Umbilical cord (tissue), 2 donors: ENCODE results near the gene COL9A3. TPM values are rescaled to one million over a fixed set of nuclear protein-coding genes. Genes with fewer than 3 reads are reported as not detected.

Source experiments
- DNase-seq: peaks from one replicate; pipeline ENCODE4 v3.0.0-alpha.2; 2015; ENCODE audit warnings: low spot score
- total RNA-seq: library from RNA; depleted of rRNA; stranded (reverse); fragments of >200 nt; gene quantifications from one replicate; pipeline ENCODE4 v1.2.3, GENCODE V29; 2014; ENCODE audit warnings: low replicate concordance; ENCODE audit not compliant: insufficient read depth

Gene COL9A3
- total RNA-seq, 1 donor from 2014 or later, result 37.1 TPM

- DNase-seq, result no peak
Observed at GRCh38 chr20:62823688-62824475, 7.0 kb downstream of the COL9A3 start.

GRCh38 chr20:62824476-62825332, 7.9 kb downstream of the COL9A3 start:
- DNase-seq, result no peak

DNA sequence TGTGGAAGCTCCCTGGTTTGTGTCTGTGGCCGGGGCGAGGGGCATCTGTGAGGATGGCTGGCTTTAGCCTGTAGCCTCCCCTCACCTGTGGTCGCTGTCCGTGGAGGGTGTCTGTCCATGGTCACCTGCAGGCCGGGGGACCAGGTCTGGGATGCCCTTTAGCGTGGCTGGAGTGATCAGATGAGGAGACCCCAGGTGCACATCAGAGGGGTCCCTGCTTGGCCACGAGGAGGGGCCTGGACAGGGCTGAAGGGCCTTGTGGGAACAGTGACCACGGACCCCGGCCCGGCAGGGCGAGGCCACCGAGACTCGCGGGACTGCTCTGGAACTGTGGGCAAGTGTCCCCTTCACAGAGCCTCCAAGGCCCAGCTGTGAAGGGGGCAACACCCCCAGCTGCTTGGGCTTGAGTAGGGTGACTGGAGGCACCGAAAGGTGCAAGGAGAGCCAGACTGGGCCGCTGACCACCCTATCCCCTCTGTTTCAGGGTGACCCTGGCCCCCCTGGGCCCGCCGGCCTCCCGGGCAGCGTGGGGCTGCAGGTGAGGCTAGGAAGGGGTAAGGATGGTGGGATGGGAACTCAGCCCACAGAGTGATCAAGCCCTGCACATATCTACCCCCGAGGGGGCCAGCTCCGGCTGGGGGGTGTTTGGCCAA, 8.6 kb downstream of the COL9A3 start:
- DNase-seq, result no peak

DNA sequence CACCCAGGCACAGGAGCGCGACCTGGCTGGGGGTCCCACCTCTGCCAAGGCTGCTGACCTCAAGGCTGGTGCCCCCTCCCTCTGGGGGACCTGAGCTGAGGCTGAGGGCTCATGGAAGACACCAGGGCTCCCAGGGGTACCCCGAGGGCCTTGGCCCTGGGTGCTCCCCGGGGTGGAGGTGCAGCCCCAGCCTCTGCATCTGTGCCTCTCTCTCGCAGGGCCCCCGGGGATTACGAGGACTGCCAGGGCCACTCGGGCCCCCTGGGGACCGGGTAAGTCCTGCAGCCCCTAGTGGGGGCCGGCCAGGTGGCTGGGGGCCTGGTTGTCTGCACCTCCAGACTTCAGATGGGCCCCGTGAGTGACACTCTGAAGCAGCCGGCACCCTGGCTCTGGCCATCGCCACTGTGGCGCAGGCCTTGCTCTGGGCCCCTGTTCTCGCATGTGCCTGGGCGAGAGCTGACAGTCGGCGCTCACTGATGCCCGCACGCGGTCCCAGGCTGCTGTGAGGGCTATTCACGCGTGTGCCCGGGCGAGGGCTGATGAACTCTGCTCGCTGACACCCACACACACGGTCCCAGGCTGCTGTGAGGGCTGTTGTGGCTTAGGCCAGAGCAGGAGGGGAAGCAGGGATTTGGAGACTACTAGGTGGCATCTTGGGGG, 9.3 kb downstream of the COL9A3 start:
- no peak for DNase-seq

GRCh38 chr20:62826646-62827310, 9.9 kb downstream of the COL9A3 start:
- no peak for DNase-seq

DNA sequence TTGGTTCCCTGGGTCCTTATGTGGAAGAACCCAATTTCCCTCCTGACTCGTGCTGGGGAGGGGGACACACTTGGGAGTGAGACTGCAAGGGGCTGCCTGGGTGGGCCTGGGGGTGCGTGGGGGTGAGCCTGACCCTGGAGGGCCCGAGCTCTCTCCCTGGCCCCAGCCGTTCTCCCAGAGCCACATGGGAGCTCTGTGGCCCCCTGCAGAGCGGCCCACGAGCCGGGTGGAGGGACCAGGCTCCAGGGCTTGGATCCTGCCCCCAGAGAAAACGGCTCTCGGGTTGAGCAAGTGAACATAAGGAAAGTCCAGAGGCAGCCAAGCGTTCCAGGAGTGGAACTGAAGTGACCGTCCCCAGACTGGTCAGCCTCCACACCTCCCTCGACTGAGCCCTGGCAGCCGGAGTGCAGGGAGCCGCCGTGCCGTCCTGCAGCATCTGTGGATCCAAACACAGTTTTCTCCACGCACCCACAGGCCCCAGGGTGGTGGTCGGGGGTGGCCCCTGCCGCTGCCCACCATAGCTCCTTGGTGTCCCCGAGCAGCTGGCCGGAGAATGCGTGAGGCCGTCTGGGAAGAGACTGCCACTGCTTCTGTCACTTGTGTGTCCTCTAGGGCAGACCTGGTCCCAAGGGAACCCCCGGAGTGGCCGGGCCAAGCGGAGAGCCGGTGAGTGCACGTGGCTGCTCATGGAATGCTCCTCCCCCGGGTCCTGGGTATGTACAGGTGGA, 10.6 kb downstream of the COL9A3 start:
- DNase-seq, result no peak

DNA sequence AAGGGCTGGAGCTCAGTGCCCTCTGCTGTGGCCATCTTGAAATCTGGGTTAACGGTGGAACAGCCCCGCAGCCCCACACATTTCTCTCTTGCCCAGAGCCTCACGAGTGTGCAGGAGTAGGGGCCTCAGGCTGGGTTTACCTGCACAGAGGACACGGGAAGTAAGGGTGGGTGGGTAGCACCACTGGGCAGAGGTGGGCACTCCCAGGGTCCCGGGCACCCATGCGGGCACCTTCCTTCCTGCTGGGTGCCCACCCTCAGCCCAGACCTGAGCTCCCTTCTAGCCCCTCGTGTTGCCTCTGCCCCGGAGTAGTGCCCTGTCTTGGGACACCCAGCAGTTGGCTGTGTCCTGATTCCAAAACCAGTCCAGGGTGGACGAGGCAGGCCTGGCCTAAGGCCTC, 11.2 kb downstream of the COL9A3 start:
- no peak for DNase-seq

GRCh38 chr20:62828511-62829230, 11.8 kb downstream of the COL9A3 start:
- DNase-seq, result no peak

GRCh38 chr20:62829231-62830230, 12.7 kb downstream of the COL9A3 start:
- DNase-seq, result no peak

- DNase-seq, result no peak
Observed at GRCh38 chr20:62830251-62830650, 13.4 kb downstream of the COL9A3 start.

DNA sequence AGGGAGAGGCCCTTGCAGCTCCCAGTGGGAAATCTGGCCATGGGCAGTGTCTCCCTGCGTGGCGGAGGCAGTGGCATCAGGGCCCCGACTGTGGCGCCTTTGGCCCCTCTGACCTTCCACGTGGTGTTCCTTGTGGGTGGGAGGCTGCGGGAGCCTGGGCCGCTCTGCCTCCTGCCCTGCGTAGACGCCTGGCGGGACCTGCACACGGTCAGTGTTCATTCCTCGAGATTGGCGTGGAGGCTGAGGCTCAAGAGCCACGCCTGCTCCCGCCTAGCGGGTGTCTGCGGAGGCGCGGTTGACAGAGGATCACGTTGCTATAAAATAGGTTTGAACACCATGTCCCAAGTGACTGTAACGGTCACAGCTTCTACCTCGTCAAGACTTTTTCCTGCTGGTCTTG, 14.0 kb downstream of the COL9A3 start:
- no peak for DNase-seq

DNA sequence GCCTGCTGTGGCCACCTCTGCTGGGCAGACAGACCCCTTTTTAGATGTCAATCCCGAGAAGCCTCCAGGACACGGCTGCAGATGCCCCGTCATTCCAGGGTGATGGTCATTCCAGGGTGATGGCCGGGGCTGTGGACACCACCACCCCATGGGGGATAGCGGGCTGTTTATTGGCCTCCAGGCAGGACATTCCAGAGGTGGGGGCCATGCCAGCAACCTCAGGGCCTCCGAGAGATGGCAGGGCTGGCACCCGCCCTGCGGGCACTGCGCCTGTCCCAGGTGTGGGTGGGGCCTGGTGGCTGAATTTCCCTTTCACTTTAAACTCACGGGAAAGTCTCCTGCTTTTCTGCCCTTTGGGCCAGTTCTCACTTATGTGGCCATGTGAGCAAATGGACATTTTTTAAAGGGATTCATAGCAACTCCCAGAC, 14.5 kb downstream of the COL9A3 start:
- DNase-seq, result no peak

- DNase-seq, result no peak
Observed at GRCh38 chr20:62831854-62832211, 15.0 kb downstream of the COL9A3 start.

DNA sequence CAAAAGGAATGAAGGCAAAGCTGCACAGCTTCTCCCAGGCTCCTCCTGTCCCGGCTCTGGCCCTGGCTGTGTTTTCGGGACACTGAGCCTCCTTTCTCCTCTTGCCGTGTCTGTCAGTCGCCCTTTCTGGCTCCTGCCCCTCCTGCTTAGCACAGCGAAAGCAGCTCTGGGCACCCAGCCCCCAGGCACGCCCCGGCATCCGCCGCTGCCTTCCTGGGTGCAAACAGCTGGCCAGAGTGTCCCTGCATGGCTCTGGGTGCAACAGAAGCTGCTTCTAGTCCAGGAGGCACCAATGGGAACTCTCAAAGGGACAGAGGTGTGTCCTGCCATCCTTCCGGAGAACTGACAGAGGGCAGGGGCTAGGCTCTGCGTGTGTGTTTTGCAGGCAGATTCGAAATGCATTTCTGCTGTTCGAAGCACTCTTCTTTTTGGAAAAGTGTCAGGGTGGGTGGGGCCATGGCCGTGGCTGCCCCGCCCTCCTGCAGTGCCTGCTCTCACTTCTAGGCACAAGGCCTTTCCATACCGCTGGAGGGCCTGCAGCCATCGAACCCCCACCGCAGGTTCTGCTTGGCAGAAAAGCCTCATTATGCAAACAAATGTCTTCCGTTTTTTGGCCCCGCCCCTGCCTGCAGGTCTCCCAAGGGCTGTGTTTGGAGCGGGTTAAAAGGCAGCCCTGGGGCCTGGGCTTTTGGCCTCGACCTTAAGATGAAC, 15.5 kb downstream of the COL9A3 start:
- no peak for DNase-seq

GRCh38 chr20:62832951-62833391, 16.1 kb downstream of the COL9A3 start:
- no peak for DNase-seq

DNA sequence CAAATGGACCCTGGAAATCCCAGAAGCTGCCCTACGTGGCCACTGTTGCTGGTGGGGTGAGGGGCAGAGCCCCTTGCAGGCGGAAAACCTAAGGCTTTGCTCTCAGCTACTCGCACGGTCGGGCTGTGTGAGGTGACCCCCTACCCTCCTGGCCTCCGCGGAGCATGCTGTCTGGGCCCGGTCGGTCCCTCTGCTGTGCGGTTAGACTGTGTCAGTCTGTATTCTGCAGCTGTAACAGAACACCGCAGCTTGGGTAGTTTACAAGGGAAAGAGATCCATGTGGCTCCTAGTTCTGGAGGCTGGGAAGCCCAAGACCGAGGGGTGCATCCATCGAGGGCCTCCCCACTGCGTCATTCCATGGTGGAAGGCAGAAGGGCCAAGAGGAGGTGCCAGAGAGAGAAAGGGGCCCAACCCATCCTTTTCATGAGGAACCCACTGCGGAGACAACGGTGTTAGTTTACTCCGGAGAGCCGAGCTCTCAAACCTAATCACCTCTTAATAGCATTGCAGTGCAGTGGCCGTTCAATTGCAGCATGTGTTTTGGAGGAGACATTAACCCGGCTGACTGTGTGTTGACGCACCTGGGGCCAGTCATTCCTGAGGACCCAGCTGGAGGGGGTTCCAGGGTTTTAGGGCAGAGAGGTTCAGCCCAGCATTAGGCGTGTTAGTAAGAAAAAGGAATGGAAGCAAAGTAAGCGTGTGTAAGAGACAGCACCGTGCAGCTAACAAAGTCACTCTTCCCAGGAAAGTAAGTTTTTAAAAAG, 18.3 kb downstream of the COL9A3 start:
- no peak for DNase-seq
